Endothelial cell of umbilical vein (primary cell): ENCODE data around the gene SMAD1. TPM values are rescaled to one million over a fixed set of nuclear protein-coding genes. Genes with fewer than 3 reads are reported as not detected.

Experiments used
- BruUV-seq: library from RNA; stranded (reverse); fragments of 400-500 nt; replicated peaks from 2 replicates; lab custom pipeline; 2021; lab: Mats Ljungman, UMichigan
- CTCF ChIA-PET: fragments of 300-600, 350-600 bp; sonication (Branson Sonifier 250); formaldehyde crosslinking; loops from one replicate; lab custom pipeline; 2021; ENCODE audit warnings: antibody characterized with exemption, inconsistent platforms; lab: Charles Lee
- POLR2A ChIA-PET: fragments of 300-600, 350-600 bp; sonication (Branson Sonifier 250); formaldehyde crosslinking; loops from one replicate; lab custom pipeline; 2021; ENCODE audit warnings: antibody characterized with exemption, inconsistent platforms; lab: Charles Lee
- DNase-seq: peaks from one replicate; pipeline ENCODE4 v3.0.0-alpha.2; 2011; ENCODE audit warnings: low read depth, low spot score
- FAIRE-seq: peaks from 2 replicates; lab custom pipeline; 2011; peaks lifted over from hg19 to GRCh38; lab: Jason Lieb, UNC
- H2AFZ ChIP-seq: 2 replicates; pipeline ENCODE4 v1.6.0; 2012; ENCODE audit warnings: low read depth, low read length, control low read depth, inconsistent platforms
- H3K27ac ChIP-seq: 2 replicates; pipeline ENCODE4 v1.5.1; 2011; ENCODE audit warnings: low read depth, mild to moderate bottlenecking, control low read depth, low read length, moderate library complexity; ENCODE audit not compliant: insufficient read depth
- H3K27me3 ChIP-seq, 2 experiments: 2 replicates each; pipeline versions ENCODE4 v1.6.0 to v1.6.1; 2011; ENCODE audit warnings: low read length in 2 of 2, mixed read lengths in 1 of 2; ENCODE audit not compliant: control insufficient read depth in 2 of 2, insufficient read depth in 2 of 2
- H3K36me3 ChIP-seq, 2 experiments: 2 replicates in 1 of 2; 3 replicates in 1 of 2; pipeline ENCODE4 v1.5.1; 2011; ENCODE audit warnings: low read length in 2 of 2, mild to moderate bottlenecking in 1 of 2, moderate library complexity in 1 of 2; ENCODE audit not compliant: control insufficient read depth in 2 of 2, insufficient read depth in 2 of 2; ENCODE audit errors: extremely low read depth in 1 of 2
- H3K4me1 ChIP-seq: 3 replicates; pipeline ENCODE4 v1.5.1; 2011; ENCODE audit warnings: mild to moderate bottlenecking, low read length; ENCODE audit not compliant: control insufficient read depth, insufficient read depth; ENCODE audit errors: extremely low read depth
- H3K4me2 ChIP-seq: 2 replicates; pipeline ENCODE4 v1.6.1; 2011; ENCODE audit warnings: low read length, control low read depth, mixed read lengths; ENCODE audit not compliant: insufficient read depth
- H3K4me3 ChIP-seq, 3 experiments: fragments of 200-600 bp in 1 of 3; sonication (generic), shearing (Covaris generic) in 1 of 3; replicated peaks in 1 of 3; 2 replicates each; pipeline ENCODE4 v1.5.1; 2011 to 2016; ENCODE audit warnings: control low read depth in 3 of 3, low read length in 3 of 3, mild to moderate bottlenecking in 2 of 3, inconsistent platforms in 1 of 3, low read depth in 1 of 3, moderate library complexity in 1 of 3; ENCODE audit not compliant: insufficient read depth in 1 of 3
- H3K79me2 ChIP-seq: 2 replicates; pipeline ENCODE4 v1.6.0; 2012; ENCODE audit warnings: low read length, inconsistent platforms; ENCODE audit not compliant: control insufficient read depth, insufficient read depth
- H3K9ac ChIP-seq: replicated peaks from 2 replicates; pipeline ENCODE3; 2011; ENCODE audit warnings: low read length, control low read depth; ENCODE audit not compliant: insufficient read depth; ENCODE audit errors: extremely low read depth
- H3K9me1 ChIP-seq: replicated peaks from 3 replicates; pipeline ENCODE4 v1.6.0; 2011; ENCODE audit warnings: mild to moderate bottlenecking, low read length; ENCODE audit not compliant: control insufficient read depth, insufficient read depth; ENCODE audit errors: extremely low read depth
- H3K9me3 ChIP-seq: replicated peaks from 2 replicates; pipeline ENCODE4 v1.5.1; 2012; ENCODE audit warnings: low read length, inconsistent platforms; ENCODE audit not compliant: control insufficient read depth, insufficient read depth
- H4K20me1 ChIP-seq: replicated peaks from 2 replicates; pipeline ENCODE3; 2011; ENCODE audit warnings: mild to moderate bottlenecking, low read length; ENCODE audit not compliant: control insufficient read depth, insufficient read depth; ENCODE audit errors: extremely low read depth
- CTCF ChIP-seq, 2 donors: IDR thresholded peaks; 1 replicate in 1 of 2; 2 replicates in 1 of 2; pipeline ENCODE4 v1.5.1; 2011; ENCODE audit warnings: low read length in 2 of 2, mild to moderate bottlenecking in 2 of 2, moderate library complexity in 2 of 2, control low read depth in 1 of 2, inconsistent platforms in 1 of 2, low read depth in 1 of 2; ENCODE audit not compliant: insufficient read depth in 1 of 2; ENCODE audit errors: extremely low read depth in 1 of 2
- EZH2 ChIP-seq: IDR thresholded peaks from 2 replicates; pipeline ENCODE4 v1.6.1; 2012; ENCODE audit warnings: borderline replicate concordance, low read depth, mild to moderate bottlenecking, moderate library complexity, low read length, inconsistent platforms; ENCODE audit not compliant: severe bottlenecking
- FOS ChIP-seq: IDR thresholded peaks from 2 replicates; pipeline ENCODE4 v1.6.1; 2011; ENCODE audit warnings: mild to moderate bottlenecking, low read length, moderate library complexity, borderline replicate concordance; ENCODE audit not compliant: insufficient read depth
- GATA2 ChIP-seq: IDR thresholded peaks from 2 replicates; pipeline ENCODE4 v1.7.0; 2011; ENCODE audit warnings: low read depth, mild to moderate bottlenecking, moderate library complexity, mixed read lengths, low read length; ENCODE audit not compliant: insufficient read length, insufficient read depth
- JUN ChIP-seq: IDR thresholded peaks from 2 replicates; pipeline ENCODE4 v1.6.1; 2011; ENCODE audit warnings: borderline replicate concordance, low read depth; ENCODE audit not compliant: insufficient read length, insufficient read depth
- MAX ChIP-seq: IDR thresholded peaks from 2 replicates; pipeline ENCODE4 v1.6.1; 2011; ENCODE audit not compliant: insufficient read depth, insufficient read length
- MYC ChIP-seq: IDR thresholded peaks from one replicate; pipeline ENCODE4 v1.6.1; 2011; ENCODE audit warnings: mild to moderate bottlenecking, low read depth, low read length
- POLR2A ChIP-seq: IDR thresholded peaks from 2 replicates; pipeline ENCODE4 v1.6.1; 2012; ENCODE audit warnings: low read depth, mild to moderate bottlenecking, control low read depth, low read length
- POLR2AphosphoS5 ChIP-seq: IDR thresholded peaks from 2 replicates; pipeline ENCODE4 v1.6.1; 2012; ENCODE audit warnings: low read depth, mild to moderate bottlenecking, control low read depth, low read length, moderate library complexity; ENCODE audit not compliant: insufficient read depth
- dilution Hi-C: fragments of 300-500 bp; cut with MboI; formaldehyde crosslinking; loops from one replicate; pipeline ENCODE4 v1.15.0; 2019; ENCODE audit warnings: low sequenced_read_pairs; ENCODE audit not compliant: extremely low pct_ligation_motif_present
- intact Hi-C: fragments of 100-400 bp; cut with micrococcal nuclease; formaldehyde crosslinking; loops from one replicate; pipeline ENCODE4 v1.10.0; 2022
- polyA plus RNA-seq, 4 experiments: library from polyadenylated mRNA; depleted of rRNA in 3 of 4; stranded (reverse) in 3 of 4; unstranded in 1 of 4; fragments of >200 nt; gene quantifications; 2 replicates each; pipeline versions ENCODE4 v1.2.1 to v1.2.3, GENCODE V29; 2011 to 2012; ENCODE audit warnings: missing spikeins in 1 of 4
- total RNA-seq: library from RNA; stranded (reverse); gene quantifications from 2 replicates; pipeline ENCODE4 v1.2.3, GENCODE V29; 2021

The SMAD1 gene
- total and polyA plus RNA-seq, 2 donors (not counting 3 experiments of a cell fraction or from before 2014, with no cell fraction given): 101 to 116 TPM

GRCh38 chr4:145523117-145523516 is 41.5 kb downstream of the SMAD1 start:
- Histone ChIP-seq H2AFZ (no peak overlapping the region), H3K9me1 (no peaks in the 10 kb centered on the region), H3K4me1 (no peaks in the 10 kb centered on the region), H3K9ac (no peak overlapping the region), H3K36me3 (no peaks in the 10 kb centered on the region), H4K20me1 (no peaks in the 10 kb centered on the region), H3K27me3 (no peaks in the 10 kb centered on the region), H3K4me2 (no peak overlapping the region), H3K79me2 (peaks cover 73% of the 10 kb centered on the region), H3K9me3 (no peaks in the 10 kb centered on the region), H3K27ac (no peak overlapping the region), H3K4me3 (no peak overlapping the region)
- DNase-seq (no peak), FAIRE-seq (no peak)
- ChIA-PET CTCF (no interaction called here), POLR2A (no interaction called here)
- TF ChIP-seq MYC: no peak
- TF ChIP-seq POLR2AphosphoS5: no peak
- no peak for TF ChIP-seq EZH2
- TF ChIP-seq JUN: no peak
- no peak for TF ChIP-seq FOS
- BruUV-seq: no TSS peak
- dilution Hi-C loops: no loop called here
- intact Hi-C loops: no loop called here

GRCh38 chr4:145524552-145524951 is 42.9 kb downstream of the SMAD1 start:
- Histone ChIP-seq H3K4me3 (no peak overlapping the region), H3K4me1 (peaks cover under 1% of the 10 kb centered on the region), H3K9me1 (no peaks in the 10 kb centered on the region), H3K79me2 (peaks cover 77% of the 10 kb centered on the region), H3K4me2 (no peak overlapping the region), H3K27ac (no peak overlapping the region), H3K36me3 (peaks cover 0 to 2% of the 10 kb centered on the region in 2 experiments), H3K9ac (no peak overlapping the region), H3K9me3 (no peaks in the 10 kb centered on the region), H2AFZ (no peak overlapping the region), H3K27me3 (no peaks in the 10 kb centered on the region), H4K20me1 (no peaks in the 10 kb centered on the region)
- intact Hi-C loops: loop anchor here (2.0 kb wide), 1 partner anchor 20 kb away; no protein-coding TSS in a partner anchor
- dilution Hi-C loops: no loop called here
- no peak for TF ChIP-seq GATA2
- TF ChIP-seq EZH2: no peak
- TF ChIP-seq JUN: no peak
- no peak for TF ChIP-seq MAX
- no peak for TF ChIP-seq POLR2AphosphoS5
- TF ChIP-seq FOS: no peak
- TF ChIP-seq CTCF (IDR thresholded peaks at IDR 0.05; ENCODE audit: extremely low read depth in 1 of 2, insufficient read depth in 1 of 2, low read depth in 1 of 2, low read length in 2 of 2): no peak
- no peak for TF ChIP-seq POLR2A
- TF ChIP-seq MYC: no peak
- POLR2A ChIA-PET: no interaction called here
- CTCF ChIA-PET: interaction anchor here (1.0 to 1.5 kb wide), 3 partner anchors 15 to 136 kb away, joined by 3 to 6 read pairs (median 4); no protein-coding TSS in a partner anchor
- DNase-seq (no peak), FAIRE-seq (no peak)
- BruUV-seq: no TSS peak
